ENCODE data around the gene SOX10.

The SOX10 gene

DNA sequence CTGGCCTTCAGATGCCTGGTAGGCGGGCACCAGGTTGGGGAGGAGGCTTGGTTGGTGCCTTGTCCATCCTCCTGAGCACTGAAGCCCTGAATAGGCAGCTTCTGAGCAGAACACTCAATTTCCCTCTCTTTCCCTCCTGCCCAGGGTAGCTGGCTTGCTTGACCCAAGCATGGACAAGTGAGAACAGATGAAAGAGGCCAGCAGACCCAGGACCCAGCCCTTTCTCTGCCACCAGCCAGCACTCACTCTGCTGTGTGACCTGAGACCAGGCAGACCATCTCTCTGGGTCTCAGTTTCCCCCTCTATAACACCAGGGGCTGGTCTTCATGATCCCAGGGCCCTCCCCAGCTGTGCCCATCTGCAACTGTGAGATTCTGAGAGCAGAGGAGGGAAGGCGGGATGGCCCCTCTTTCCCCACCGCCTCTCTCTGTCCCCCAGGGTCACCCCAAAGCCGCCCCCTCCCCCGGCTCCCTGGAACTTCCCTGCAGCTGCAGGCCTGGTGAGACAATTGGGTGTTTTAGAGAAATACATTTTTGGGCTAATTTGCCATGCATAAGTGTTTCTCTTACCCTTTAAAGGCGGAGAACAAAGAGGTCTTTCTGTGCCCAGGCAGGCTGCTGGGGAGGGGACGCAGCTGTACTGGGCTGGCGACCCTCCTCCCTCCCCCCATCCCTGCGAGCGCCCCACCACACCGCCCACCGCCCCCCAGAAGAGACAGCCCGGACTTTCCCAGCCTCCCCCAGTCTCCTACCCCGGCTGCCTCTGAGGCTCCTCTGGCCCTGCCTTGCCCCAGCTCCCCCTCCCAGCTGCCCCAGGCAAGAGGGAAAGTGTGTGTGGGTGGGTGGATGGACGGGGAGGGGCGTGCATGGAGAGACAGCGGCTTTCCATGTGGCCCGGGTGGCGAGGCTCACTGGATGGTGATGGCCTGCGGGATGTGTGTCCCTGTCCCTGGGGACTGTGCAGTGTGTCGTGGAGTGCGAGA lies 42.1 kb upstream of the SOX10 start:
- no peaks in the 10 kb centered on the region for H3K79me2 ChIP-seq (ENCODE audit: insufficient read depth, low read length)
- H3K27me3 ChIP-seq (ENCODE audit: insufficient read depth, low read length, poor library complexity, severe bottlenecking): no peaks in the 10 kb centered on the region
- H3K9me2 ChIP-seq (replicated peaks; ENCODE audit: low read depth, low read length): no peaks in the 10 kb centered on the region
- H3F3A ChIP-seq (ENCODE audit: low read depth): no peaks in the 10 kb centered on the region
- H4K20me1 ChIP-seq (ENCODE audit: insufficient read depth, low read length, poor library complexity, severe bottlenecking): no peaks in the 10 kb centered on the region
- no peaks in the 10 kb centered on the region for H3K4me1 ChIP-seq (ENCODE audit: insufficient read depth, low read length, poor library complexity, severe bottlenecking)
- no peak overlapping the region for H3K4me2 ChIP-seq (ENCODE audit: low read depth, low read length, poor library complexity, severe bottlenecking)
- no peaks in the 10 kb centered on the region for H3K36me3 ChIP-seq (ENCODE audit: insufficient read depth, low read length)
- H3K4me3 ChIP-seq (ENCODE audit: low read length, poor library complexity, severe bottlenecking): no peak overlapping the region
- H2AFZ ChIP-seq (ENCODE audit: low read length): no peak overlapping the region
- H3K9ac ChIP-seq (ENCODE audit: low read depth, low read length, poor library complexity, severe bottlenecking): no peak overlapping the region
- no peaks in the 10 kb centered on the region for H3K9me3 ChIP-seq (ENCODE audit: insufficient read depth, low read depth, low read length)
- TF ChIP-seq, protein P1, sequence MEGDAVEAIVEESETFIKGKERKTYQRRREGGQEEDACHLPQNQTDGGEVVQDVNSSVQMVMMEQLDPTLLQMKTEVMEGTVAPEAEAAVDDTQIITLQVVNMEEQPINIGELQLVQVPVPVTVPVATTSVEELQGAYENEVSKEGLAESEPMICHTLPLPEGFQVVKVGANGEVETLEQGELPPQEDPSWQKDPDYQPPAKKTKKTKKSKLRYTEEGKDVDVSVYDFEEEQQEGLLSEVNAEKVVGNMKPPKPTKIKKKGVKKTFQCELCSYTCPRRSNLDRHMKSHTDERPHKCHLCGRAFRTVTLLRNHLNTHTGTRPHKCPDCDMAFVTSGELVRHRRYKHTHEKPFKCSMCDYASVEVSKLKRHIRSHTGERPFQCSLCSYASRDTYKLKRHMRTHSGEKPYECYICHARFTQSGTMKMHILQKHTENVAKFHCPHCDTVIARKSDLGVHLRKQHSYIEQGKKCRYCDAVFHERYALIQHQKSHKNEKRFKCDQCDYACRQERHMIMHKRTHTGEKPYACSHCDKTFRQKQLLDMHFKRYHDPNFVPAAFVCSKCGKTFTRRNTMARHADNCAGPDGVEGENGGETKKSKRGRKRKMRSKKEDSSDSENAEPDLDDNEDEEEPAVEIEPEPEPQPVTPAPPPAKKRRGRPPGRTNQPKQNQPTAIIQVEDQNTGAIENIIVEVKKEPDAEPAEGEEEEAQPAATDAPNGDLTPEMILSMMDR (conservative IDR thresholded peaks at IDR 0.05; ENCODE audit: low read length): no peak
- no peak for TF ChIP-seq EZH2phosphoT487 (IDR thresholded peaks at IDR 0.05; ENCODE audit: borderline replicate concordance)

DNA sequence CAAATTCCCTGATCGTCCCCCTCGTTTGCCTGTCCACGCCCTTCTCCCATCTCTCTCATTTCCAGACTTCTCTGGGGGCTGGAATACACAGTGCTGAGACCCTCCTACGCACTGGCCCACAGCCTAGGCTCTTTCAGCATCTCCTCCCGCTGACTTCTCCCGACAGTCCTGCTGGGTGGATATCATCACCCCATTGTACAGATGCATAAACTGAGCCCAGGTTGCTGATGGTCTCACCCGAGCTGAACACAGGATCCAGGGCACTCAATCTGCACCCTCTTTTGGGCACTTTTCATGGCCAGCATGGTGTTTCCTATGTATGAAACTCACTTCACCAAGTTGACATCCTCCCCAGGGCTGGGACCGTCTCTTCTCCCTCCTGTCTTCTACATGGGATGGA lies 41.2 kb upstream of the SOX10 start:
- no peaks in the 10 kb centered on the region for H3K36me3 ChIP-seq (ENCODE audit: insufficient read depth, low read length)
- no peaks in the 10 kb centered on the region for H3K79me2 ChIP-seq (ENCODE audit: insufficient read depth, low read length)

DNA sequence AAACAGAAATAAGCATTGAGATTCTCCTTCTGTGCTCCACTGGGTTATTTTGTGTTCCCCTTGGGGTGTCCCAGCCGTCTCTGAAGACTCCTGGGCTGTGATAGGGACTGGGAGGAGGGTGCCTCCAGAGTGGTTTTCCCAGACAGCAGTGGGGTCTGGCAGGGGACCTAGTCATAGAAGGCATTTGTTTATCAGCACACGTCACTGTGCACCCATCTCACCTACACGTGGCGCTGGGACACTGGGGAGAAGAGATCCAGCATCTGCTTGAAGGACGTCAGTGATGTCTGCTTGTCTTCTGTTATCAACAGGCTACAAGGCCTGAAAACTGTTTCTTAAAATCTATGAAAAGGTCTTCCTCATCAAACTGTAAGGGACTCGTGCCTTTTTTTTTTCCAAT lies 38.7 kb upstream of the SOX10 start:
- H3K4me2 ChIP-seq (ENCODE audit: low read depth, low read length, poor library complexity, severe bottlenecking): no peak overlapping the region
- H3K4me3 ChIP-seq (ENCODE audit: low read length, poor library complexity, severe bottlenecking): no peak overlapping the region
- peaks cover 10% of the 10 kb centered on the region for H3K4me1 ChIP-seq (ENCODE audit: insufficient read depth, low read length, poor library complexity, severe bottlenecking)
- H3K79me2 ChIP-seq (ENCODE audit: insufficient read depth, low read length): no peaks in the 10 kb centered on the region
- no peaks in the 10 kb centered on the region for H4K20me1 ChIP-seq (ENCODE audit: insufficient read depth, low read length, poor library complexity, severe bottlenecking)
- no peaks in the 10 kb centered on the region for H3K9me3 ChIP-seq (ENCODE audit: insufficient read depth, low read depth, low read length)
- H2AFZ ChIP-seq (ENCODE audit: low read length): no peak overlapping the region
- no peaks in the 10 kb centered on the region for H3F3A ChIP-seq (ENCODE audit: low read depth)
- H3K36me3 ChIP-seq (ENCODE audit: insufficient read depth, low read length): no peaks in the 10 kb centered on the region
- no peak overlapping the region for H3K9ac ChIP-seq (ENCODE audit: low read depth, low read length, poor library complexity, severe bottlenecking)
- H3K27me3 ChIP-seq (ENCODE audit: insufficient read depth, low read length, poor library complexity, severe bottlenecking): no peaks in the 10 kb centered on the region
- no peak for TF ChIP-seq EZH2phosphoT487 (IDR thresholded peaks at IDR 0.05; ENCODE audit: borderline replicate concordance)
- TF ChIP-seq, protein P1 (conservative IDR thresholded peaks at IDR 0.05; ENCODE audit: low read length): no peak
- no peaks in the 10 kb centered on the region for H3K9me2 ChIP-seq (replicated peaks; ENCODE audit: low read depth, low read length)

More for the DNA sequence above, 41.2 kb upstream of the SOX10 start:
- Histone ChIP-seq H3K9ac (ENCODE audit: low read depth, low read length, poor library complexity, severe bottlenecking) (no peak overlapping the region), H3K9me3 (ENCODE audit: insufficient read depth, low read depth, low read length) (no peaks in the 10 kb centered on the region), H3K4me2 (ENCODE audit: low read depth, low read length, poor library complexity, severe bottlenecking) (no peak overlapping the region), H4K20me1 (ENCODE audit: insufficient read depth, low read length, poor library complexity, severe bottlenecking) (no peaks in the 10 kb centered on the region), H3K4me1 (ENCODE audit: insufficient read depth, low read length, poor library complexity, severe bottlenecking) (peaks cover 8% of the 10 kb centered on the region), H3K4me3 (ENCODE audit: low read length, poor library complexity, severe bottlenecking) (no peak overlapping the region), H2AFZ (ENCODE audit: low read length) (no peak overlapping the region), H3K9me2 (replicated peaks; ENCODE audit: low read depth, low read length) (no peaks in the 10 kb centered on the region), H3K27me3 (ENCODE audit: insufficient read depth, low read length, poor library complexity, severe bottlenecking) (no peaks in the 10 kb centered on the region), H3F3A (ENCODE audit: low read depth) (no peaks in the 10 kb centered on the region)
- TF ChIP-seq, protein P1 (conservative IDR thresholded peaks at IDR 0.05; ENCODE audit: low read length): no peak
- no peak for TF ChIP-seq EZH2phosphoT487 (IDR thresholded peaks at IDR 0.05; ENCODE audit: borderline replicate concordance)

All from Loucy (cell line).